ENCODE measurements around the gene FHOD3. TPM values are rescaled to one million over a fixed set of nuclear protein-coding genes. Genes with fewer than 3 reads are reported as not detected.
"Not testable (repeated sequence)": the region's sequence is repeated elsewhere in the genome, so short reads cannot be mapped to it uniquely, and the experiment has no call there.

The FHOD3 gene
- total RNA-seq, 2 donors from 2014 or later = 66.0 to 114 TPM

DNA sequence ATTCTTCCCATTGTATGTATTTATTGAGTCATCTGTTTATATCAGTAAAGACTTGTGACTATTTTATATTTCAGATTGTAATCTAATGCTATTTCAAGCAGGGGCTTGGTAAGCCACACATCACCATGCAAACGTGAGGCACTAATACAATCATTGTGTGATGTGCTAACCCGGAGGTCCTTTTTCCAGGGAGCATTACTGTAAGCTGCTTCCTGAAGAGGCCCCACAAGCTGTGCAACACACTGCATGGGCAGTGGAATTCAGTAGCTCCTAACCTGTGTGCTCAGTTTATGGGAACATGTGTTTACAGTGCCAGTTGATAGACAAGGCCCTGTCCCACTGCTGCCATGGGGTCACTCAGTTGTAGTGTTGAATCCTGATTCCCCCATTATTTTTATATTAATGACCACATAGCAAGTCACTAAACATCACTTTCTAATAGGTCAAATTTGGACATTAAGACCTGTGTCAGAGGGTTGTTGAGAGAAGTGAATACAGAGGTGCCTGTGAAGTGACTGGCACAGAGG is 162.9 kb downstream of the FHOD3 start:
- Histone ChIP-seq H3K4me3 (no peak overlapping the region), H3K9me3 (no peaks in the 10 kb centered on the region), H3K27me3 (no peaks in the 10 kb centered on the region), H3K36me3 (no peaks in the 10 kb centered on the region), H3K4me1 (peaks cover 0 to 36% of the 10 kb centered on the region in 2 donors), H3K27ac (peak overlapping the region; percentile 70 to 91)
- no peak for DNase-seq (ENCODE audit: low spot score)
- TF ChIP-seq, protein P1, sequence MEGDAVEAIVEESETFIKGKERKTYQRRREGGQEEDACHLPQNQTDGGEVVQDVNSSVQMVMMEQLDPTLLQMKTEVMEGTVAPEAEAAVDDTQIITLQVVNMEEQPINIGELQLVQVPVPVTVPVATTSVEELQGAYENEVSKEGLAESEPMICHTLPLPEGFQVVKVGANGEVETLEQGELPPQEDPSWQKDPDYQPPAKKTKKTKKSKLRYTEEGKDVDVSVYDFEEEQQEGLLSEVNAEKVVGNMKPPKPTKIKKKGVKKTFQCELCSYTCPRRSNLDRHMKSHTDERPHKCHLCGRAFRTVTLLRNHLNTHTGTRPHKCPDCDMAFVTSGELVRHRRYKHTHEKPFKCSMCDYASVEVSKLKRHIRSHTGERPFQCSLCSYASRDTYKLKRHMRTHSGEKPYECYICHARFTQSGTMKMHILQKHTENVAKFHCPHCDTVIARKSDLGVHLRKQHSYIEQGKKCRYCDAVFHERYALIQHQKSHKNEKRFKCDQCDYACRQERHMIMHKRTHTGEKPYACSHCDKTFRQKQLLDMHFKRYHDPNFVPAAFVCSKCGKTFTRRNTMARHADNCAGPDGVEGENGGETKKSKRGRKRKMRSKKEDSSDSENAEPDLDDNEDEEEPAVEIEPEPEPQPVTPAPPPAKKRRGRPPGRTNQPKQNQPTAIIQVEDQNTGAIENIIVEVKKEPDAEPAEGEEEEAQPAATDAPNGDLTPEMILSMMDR (IDR thresholded peaks at IDR 0.05) = no peak

DNA sequence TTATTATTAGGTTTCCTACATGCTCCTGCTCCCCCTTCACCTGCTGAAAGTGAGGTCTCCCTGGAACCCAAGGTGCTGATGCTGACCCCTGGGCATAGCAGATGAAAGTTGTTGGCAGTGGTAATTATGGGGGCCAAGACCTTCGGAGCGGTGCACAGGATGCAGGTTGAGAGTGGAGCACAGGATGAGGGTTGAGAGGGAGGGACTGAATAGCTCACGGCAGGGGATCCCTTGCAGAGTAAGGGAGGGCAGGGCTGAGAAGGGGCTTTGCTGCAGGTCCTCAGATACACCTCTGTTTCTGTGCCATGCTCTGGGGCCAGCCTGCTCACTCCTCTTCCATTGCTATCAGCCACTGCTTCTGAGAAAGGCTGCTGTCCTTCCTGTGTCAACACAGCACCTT is 163.3 kb downstream of the FHOD3 start:
- no peak for DNase-seq (ENCODE audit: low spot score)
- no peaks in the 10 kb centered on the region for H3K36me3 ChIP-seq
- H3K27ac ChIP-seq = peak overlapping the region; percentile 70 to 91
- H3K4me1 ChIP-seq = peaks cover 0 to 41% of the 10 kb centered on the region in 2 donors
- no peaks in the 10 kb centered on the region for H3K9me3 ChIP-seq
- H3K27me3 ChIP-seq = no peaks in the 10 kb centered on the region
- no peak overlapping the region for H3K4me3 ChIP-seq
- TF ChIP-seq, protein P1 (IDR thresholded peaks at IDR 0.05) = no peak

DNA sequence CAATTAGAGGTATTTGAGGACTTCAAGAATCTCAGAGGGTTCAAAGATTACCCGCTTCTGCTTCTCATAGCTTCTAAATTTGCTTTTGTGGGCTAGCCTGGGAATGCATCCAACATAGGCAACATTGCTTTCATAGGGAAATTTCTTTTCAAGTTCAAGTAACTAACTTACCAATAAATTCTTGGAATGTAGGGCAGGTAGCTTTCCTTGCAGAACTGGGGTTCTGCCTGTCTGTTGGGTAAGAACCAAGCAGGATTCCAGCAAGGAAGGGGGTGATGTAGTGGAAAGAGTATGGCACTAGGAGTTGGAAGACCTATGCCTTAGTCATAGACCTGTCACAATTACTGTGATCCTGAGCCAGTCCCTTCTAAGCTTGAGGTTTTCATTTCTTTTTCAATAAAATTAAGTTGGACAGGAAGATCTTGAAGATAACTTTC is 164.1 kb downstream of the FHOD3 start:
- TF ChIP-seq, protein P1 (IDR thresholded peaks at IDR 0.05) = no peak
- no peak for DNase-seq (ENCODE audit: low spot score)
- no peaks in the 10 kb centered on the region for H3K36me3 ChIP-seq
- H3K4me3 ChIP-seq = no peak overlapping the region
- no peaks in the 10 kb centered on the region for H3K27me3 ChIP-seq
- peaks cover 0 to 46% of the 10 kb centered on the region in 2 donors for H3K4me1 ChIP-seq
- no peaks in the 10 kb centered on the region for H3K9me3 ChIP-seq
- H3K27ac ChIP-seq = peak overlapping the region; percentile 12 to 91

DNA sequence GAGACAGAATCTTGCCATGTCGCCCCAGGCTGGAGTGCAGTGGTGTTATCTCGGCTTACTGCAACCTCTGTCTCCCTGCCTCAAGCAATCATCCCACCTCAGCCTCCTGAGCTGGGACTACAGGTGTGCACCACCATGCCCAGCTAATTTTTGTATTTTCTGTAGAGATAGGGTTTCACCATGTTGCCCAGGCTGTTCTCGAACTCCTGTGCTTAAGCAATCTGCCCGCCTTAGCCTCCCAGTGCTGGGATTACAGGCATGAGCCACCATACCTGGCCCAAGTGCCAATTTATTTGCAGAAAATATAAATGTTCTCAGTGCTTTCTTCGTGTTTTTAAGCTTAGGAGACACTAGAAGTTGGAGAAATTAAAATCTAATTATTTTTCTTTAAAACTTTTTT is 166.0 kb downstream of the FHOD3 start:
- not testable (repeated sequence) for H3K4me3 ChIP-seq; H3K9me3 ChIP-seq; H3K27me3 ChIP-seq; DNase-seq (ENCODE audit: low spot score); H3K36me3 ChIP-seq
- Histone ChIP-seq H3K4me1 (peaks cover 0 to 52% of the 10 kb centered on the region in 2 donors), H3K27ac (peak overlapping the region; percentile 28 to 82)

DNA sequence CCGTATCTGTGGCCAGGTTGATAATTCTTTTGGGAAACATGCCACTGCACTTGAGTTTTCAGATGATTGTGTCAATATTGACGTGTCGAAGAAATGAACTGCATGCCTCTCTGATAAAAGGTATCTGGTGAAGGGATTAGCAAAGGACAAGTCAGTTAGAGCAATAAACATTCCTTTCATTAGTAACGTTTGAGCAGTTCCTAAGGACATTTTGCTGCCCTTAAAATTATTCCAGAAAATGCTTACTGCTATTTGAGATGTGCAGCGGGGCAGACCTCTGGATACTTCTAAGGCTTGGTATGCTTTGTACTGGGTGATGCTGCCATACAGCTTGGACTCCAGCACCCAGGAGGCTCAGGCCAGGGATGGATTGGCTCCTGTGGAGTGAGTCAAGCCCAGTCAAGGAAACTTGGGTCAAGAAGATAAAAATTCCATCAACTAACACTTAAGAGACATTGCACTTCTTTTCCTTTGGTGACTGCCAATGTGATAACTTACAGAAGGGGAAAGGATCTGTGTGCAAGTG is 166.7 kb downstream of the FHOD3 start:
- no peak overlapping the region for H3K4me3 ChIP-seq
- H3K9me3 ChIP-seq = no peaks in the 10 kb centered on the region
- no peaks in the 10 kb centered on the region for H3K36me3 ChIP-seq
- DNase-seq (ENCODE audit: low spot score) = no peak
- H3K27me3 ChIP-seq = no peaks in the 10 kb centered on the region
- H3K27ac ChIP-seq = peak overlapping the region; percentile 40 to 82
- H3K4me1 ChIP-seq = peaks cover 0 to 53% of the 10 kb centered on the region in 2 donors
- TF ChIP-seq, protein P1 (IDR thresholded peaks at IDR 0.05) = no peak

DNA sequence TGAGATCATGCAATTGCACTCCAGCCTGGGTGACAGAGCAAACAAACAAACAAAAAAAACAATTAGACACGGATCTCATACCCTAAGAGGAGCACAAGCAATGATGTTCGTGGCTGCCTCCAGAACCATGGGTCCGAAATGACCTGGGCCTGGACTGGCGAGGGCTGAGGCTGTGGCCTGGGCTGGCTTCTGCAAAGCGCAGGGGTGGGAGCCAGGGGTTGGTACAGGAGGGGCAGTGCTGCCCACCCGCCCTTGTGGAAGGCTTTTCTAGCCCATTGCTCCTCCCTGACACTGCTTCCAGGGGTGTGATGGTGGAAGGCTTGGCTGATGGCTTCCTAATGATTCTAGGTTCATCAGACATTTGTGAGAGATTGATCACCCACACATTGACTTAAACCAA is 167.8 kb downstream of the FHOD3 start:
- Histone ChIP-seq H3K27me3 (no peaks in the 10 kb centered on the region), H3K4me1 (peaks cover 0 to 56% of the 10 kb centered on the region in 2 donors), H3K4me3 (no peak overlapping the region), H3K27ac (peak overlapping the region; percentile 77 to 82), H3K36me3 (no peaks in the 10 kb centered on the region), H3K9me3 (no peaks in the 10 kb centered on the region)
- DNase-seq (ENCODE audit: low spot score) = no peak
- TF ChIP-seq, protein P1 (IDR thresholded peaks at IDR 0.05) = no peak

Data from right atrium auricular region (tissue), 2 donors.